Glomerular endothelial cell (primary cell): ENCODE data around the gene DCD. TPM values are rescaled to one million over a fixed set of nuclear protein-coding genes. Genes with fewer than 3 reads are reported as not detected.

ENCODE experiments used
- DNase-seq: peaks from one replicate; pipeline ENCODE4 v3.0.0-alpha.2; 2011; ENCODE audit warnings: low read depth, low spot score; ENCODE audit errors: extremely low read depth
- total RNA-seq: library from RNA; depleted of rRNA; stranded (reverse); fragments of >200 nt; gene quantifications from 2 replicates; pipeline ENCODE4 v1.2.3, GENCODE V29; 2015

DCD gene
- total RNA-seq, 1 donor from 2014 or later, result not detected

GRCh38 chr12:54612225-54612750, 35.9 kb downstream of the DCD start:
- DNase-seq, result no peak

- no peak for DNase-seq
Observed at GRCh38 chr12:54611715-54612149, 36.4 kb downstream of the DCD start.

- no peak for DNase-seq
Observed at GRCh38 chr12:54608769-54609168, 39.4 kb downstream of the DCD start.

- no peak for DNase-seq
Observed at GRCh38 chr12:54608156-54608555, 40.0 kb downstream of the DCD start.

- no peak for DNase-seq
Observed at GRCh38 chr12:54606556-54606955, 41.6 kb downstream of the DCD start.

GRCh38 chr12:54605138-54605970, 42.8 kb downstream of the DCD start:
- no peak for DNase-seq

- no peak for DNase-seq
Observed at GRCh38 chr12:54604436-54604835, 43.7 kb downstream of the DCD start.

GRCh38 chr12:54603872-54604271, 44.3 kb downstream of the DCD start:
- no peak for DNase-seq

GRCh38 chr12:54603173-54603814, 44.9 kb downstream of the DCD start:
- peak; percentile 12 for DNase-seq

GRCh38 chr12:54602661-54603060, 45.5 kb downstream of the DCD start:
- DNase-seq, result no peak

GRCh38 chr12:54601841-54602240, 46.3 kb downstream of the DCD start:
- DNase-seq, result no peak

GRCh38 chr12:54598970-54599369, 49.2 kb downstream of the DCD start:
- no peak for DNase-seq

- DNase-seq, result peak; percentile 50
Observed at GRCh38 chr12:54596526-54596946, 51.6 kb downstream of the DCD start.

- no peak for DNase-seq
Observed at GRCh38 chr12:54595471-54595870, 52.7 kb downstream of the DCD start.

Other genes starting within 250 kb of the DCD start
- gene ITGA5, start 229.1 kb downstream of the DCD start, total RNA-seq, result 786 and 1,054 TPM in 2 replicates
- not detected in 2 replicates for gene GTSF1, start 174.8 kb downstream of the DCD start, total RNA-seq
- gene NCKAP1L, start 150.6 kb downstream of the DCD start, total RNA-seq, result 0.29 TPM in 1 of 2 replicates, not detected in the other
- not detected in 2 replicates for gene PDE1B, start 98.8 kb downstream of the DCD start, total RNA-seq
- gene PPP1R1A, start 59.7 kb downstream of the DCD start, total RNA-seq, result 0.15 TPM in 1 of 2 replicates, not detected in the other
- not detected in 2 replicates for gene LACRT, start 13.5 kb downstream of the DCD start, total RNA-seq
- gene MUCL1, start 206.2 kb upstream of the DCD start, total RNA-seq, result not detected in 2 replicates